ENCODE results near the gene MVB12B. TPM values are rescaled to one million over a fixed set of nuclear protein-coding genes. Genes with fewer than 3 reads are reported as not detected.

The MVB12B gene
- total RNA-seq, 2 donors from 2014 or later = 10.4 to 13.9 TPM

DNA sequence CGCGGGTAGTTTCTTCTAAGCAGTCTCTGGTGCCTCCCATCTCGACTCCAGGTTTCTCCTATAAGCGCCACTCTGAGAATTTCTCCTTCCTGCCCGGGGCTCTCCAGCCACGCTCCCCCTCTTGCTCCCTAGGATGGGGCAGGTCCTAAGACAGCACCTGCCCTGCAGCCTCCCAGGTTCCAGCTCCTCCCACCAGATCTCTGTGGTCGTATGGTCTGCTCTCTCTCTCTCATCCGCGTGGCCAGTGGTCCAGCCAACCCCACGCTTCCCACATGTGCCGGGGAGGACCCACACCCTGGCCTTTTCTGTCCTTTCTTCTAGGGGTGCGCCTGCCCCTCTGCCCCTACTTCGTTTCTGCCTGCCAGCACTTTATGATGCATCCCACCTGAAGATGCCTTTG, 40.5 kb downstream of the MVB12B start:
- no peak for DNase-seq
- Mint-ChIP-seq H3K4me1 (peaks cover 15% of the 10 kb centered on the region), H3K27ac (peak overlapping the region; percentile 69), H3K4me3 (no peak overlapping the region), H3K27me3 (peaks cover 4% of the 10 kb centered on the region), H3K36me3 (ENCODE audit: low read depth) (peaks cover 15% of the 10 kb centered on the region)
- no peak for ATAC-seq
- no peaks in the 10 kb centered on the region for H3K9me3 ChIP-seq (ENCODE audit: control insufficient read depth, low read length, poor library complexity, severe bottlenecking)

DNA sequence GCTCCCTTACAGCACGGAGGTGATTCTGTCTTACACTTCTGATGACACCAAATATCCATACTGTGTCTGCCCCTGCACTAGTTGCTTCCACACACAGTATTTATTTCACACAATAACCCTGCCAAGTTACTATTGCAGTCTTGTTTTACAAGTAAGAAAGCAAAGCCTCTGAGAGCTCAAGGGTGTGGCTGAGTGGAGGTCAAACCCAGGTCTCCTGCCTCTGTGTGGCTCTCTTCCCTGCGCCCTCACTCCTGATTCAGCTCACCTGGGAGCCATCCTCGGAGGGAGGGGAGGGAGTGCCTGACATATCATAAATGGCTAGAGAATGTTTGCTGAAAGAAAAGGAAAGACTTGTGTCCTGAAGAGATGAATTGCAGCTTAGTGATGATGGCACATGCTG, 41.0 kb downstream of the MVB12B start:
- Mint-ChIP-seq H3K4me1 (peaks cover 15% of the 10 kb centered on the region), H3K27ac (peak overlapping the region; percentile 69), H3K4me3 (no peak overlapping the region), H3K27me3 (peaks cover 4% of the 10 kb centered on the region), H3K36me3 (ENCODE audit: low read depth) (peaks cover 15% of the 10 kb centered on the region)
- H3K9me3 ChIP-seq (ENCODE audit: control insufficient read depth, low read length, poor library complexity, severe bottlenecking) = no peaks in the 10 kb centered on the region
- DNase-seq (no peak), ATAC-seq (no peak)

DNA sequence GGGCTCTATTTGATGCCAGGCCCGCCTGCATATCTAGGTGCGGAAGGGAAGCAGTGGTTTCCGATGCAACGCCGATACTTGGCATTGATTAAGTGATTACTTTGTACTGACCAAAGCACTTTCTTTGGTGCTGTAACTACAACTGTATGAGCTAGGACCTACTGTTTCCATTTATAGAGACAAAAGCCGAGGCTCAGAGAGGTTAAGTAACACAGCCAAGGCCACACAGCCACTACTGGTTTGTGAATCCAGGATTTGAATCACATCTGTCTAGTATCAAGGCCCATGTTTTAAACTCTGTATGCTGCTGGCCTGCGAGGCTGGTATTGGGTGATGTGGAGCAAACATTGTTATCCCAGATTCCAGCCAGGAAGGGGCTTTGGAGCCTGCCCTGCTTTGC, 41.4 kb downstream of the MVB12B start:
- Mint-ChIP-seq H3K27me3 (peaks cover 4% of the 10 kb centered on the region), H3K4me3 (no peak overlapping the region), H3K36me3 (ENCODE audit: low read depth) (peaks cover 15% of the 10 kb centered on the region), H3K27ac (no peak overlapping the region), H3K4me1 (peaks cover 15% of the 10 kb centered on the region)
- DNase-seq (no peak), ATAC-seq (no peak)
- H3K9me3 ChIP-seq (ENCODE audit: control insufficient read depth, low read length, poor library complexity, severe bottlenecking) = no peaks in the 10 kb centered on the region

DNA sequence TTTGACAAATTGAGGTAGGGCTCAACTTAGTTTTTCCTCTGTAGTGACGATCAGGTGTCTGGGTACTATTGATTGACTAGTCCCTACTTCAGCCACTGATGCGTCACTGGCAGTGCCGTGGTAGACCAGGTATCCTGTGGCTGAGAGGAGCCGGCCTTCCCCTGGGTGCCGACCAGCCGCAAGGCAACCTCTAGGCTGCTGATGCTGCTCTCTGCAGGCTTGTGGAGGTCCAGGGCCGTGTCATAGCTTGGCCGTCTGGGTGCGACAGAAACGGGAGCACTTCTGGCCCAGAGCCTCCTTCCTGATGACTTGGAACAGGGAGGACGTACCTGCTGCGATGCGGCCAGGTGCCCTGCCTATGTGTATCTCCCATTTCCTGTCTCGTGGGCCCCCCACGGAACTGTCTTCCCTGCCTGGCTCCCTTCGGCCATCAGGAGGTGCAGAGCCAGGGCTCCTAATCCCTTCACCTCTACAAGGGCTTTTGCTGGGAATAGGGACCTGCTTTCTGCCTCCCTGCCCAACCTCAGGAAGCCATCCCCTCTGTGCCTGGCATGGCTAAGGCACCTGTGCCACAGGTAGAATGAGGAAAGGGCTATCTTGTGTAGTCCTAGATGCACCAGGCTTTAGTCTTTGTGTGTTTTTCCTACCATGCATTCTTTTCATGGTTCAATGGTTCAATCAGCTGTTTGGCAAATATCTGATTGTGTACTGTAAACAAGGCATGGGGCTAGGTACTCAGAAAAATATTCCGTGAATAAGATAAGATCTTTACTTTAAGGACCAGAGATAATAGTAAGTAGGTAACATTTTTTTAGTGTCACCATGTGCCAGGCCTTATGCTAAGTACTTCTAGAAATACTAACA, 44.6 kb downstream of the MVB12B start:
- DNase-seq (no peak), ATAC-seq (no peak)
- Mint-ChIP-seq H3K27ac (no peak overlapping the region), H3K36me3 (ENCODE audit: low read depth) (peaks cover 11% of the 10 kb centered on the region), H3K27me3 (peaks cover 4% of the 10 kb centered on the region), H3K4me3 (no peak overlapping the region), H3K4me1 (peaks cover 26% of the 10 kb centered on the region)
- no peaks in the 10 kb centered on the region for H3K9me3 ChIP-seq (ENCODE audit: control insufficient read depth, low read length, poor library complexity, severe bottlenecking)

GRCh38 chr9:126372716-126373115, 46.1 kb downstream of the MVB12B start:
- DNase-seq (no peak), ATAC-seq (no peak)
- H3K4me3 Mint-ChIP-seq = peak overlapping the region; percentile 52
- H3K4me1 Mint-ChIP-seq = peaks cover 20% of the 10 kb centered on the region
- H3K9me3 ChIP-seq (ENCODE audit: control insufficient read depth, low read length, poor library complexity, severe bottlenecking) = no peaks in the 10 kb centered on the region
- peaks cover 2% of the 10 kb centered on the region for H3K36me3 Mint-ChIP-seq (ENCODE audit: low read depth)
- no peak overlapping the region for H3K27ac Mint-ChIP-seq
- H3K27me3 Mint-ChIP-seq = no peaks in the 10 kb centered on the region

DNA sequence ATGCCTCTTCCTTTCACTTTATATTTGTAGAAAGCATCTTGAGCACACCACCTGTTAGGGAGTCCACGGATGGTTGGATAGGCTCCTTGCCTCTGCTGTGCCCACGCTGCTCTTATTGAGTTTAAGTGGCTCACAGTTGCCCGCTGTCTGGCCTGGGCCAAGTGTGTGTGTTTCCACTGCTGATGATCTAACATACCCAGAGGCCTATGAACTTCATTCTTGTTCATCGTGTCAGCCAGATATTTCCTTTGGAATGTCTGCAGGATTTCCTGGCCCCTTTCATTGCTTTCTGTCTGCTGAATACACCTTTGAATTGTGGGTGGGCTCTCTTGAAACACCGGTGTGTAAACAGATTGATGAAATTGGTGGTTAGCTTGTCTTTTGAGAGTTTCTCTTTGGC, 46.6 kb downstream of the MVB12B start:
- DNase-seq (no peak), ATAC-seq (no peak)
- H3K27ac Mint-ChIP-seq = no peak overlapping the region
- H3K4me1 Mint-ChIP-seq = peaks cover 20% of the 10 kb centered on the region
- H3K9me3 ChIP-seq (ENCODE audit: control insufficient read depth, low read length, poor library complexity, severe bottlenecking) = no peaks in the 10 kb centered on the region
- peaks cover 2% of the 10 kb centered on the region for H3K36me3 Mint-ChIP-seq (ENCODE audit: low read depth)
- H3K4me3 Mint-ChIP-seq = no peak overlapping the region
- no peaks in the 10 kb centered on the region for H3K27me3 Mint-ChIP-seq

GRCh38 chr9:126374366-126374781, 47.7 kb downstream of the MVB12B start:
- Mint-ChIP-seq H3K4me1 (peaks cover 23% of the 10 kb centered on the region), H3K27me3 (no peaks in the 10 kb centered on the region), H3K27ac (peak overlapping the region; percentile 32), H3K4me3 (no peak overlapping the region), H3K36me3 (ENCODE audit: low read depth) (peaks cover 5% of the 10 kb centered on the region)
- no peak for DNase-seq
- ATAC-seq = no peak
- H3K9me3 ChIP-seq (ENCODE audit: control insufficient read depth, low read length, poor library complexity, severe bottlenecking) = no peaks in the 10 kb centered on the region

DNA sequence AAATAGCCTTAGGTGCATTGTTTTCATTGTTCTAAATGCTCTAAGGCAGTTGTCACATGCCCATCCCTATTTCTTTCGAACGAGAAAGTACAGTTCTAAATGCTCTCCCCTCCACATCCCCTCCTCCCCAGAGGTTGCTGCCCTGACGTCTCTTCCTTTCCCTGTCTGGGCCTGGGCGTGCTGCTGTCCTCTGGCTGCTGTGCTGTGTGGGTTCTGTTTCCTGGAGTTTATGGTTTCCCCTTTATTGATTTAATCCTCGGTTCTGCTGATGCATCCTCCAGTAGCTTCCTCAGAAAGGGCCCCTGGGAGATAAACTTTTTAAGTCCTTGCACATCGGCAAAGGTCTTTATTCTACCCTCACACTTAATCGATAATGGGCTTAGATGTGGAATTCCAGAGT, 48.8 kb downstream of the MVB12B start:
- peak overlapping the region; percentile 72 for H3K4me3 Mint-ChIP-seq
- no peaks in the 10 kb centered on the region for H3K27me3 Mint-ChIP-seq
- ATAC-seq (peak; percentile 28), DNase-seq (no peak)
- H3K9me3 ChIP-seq (ENCODE audit: control insufficient read depth, low read length, poor library complexity, severe bottlenecking) = no peaks in the 10 kb centered on the region
- H3K4me1 Mint-ChIP-seq = peaks cover 23% of the 10 kb centered on the region
- H3K27ac Mint-ChIP-seq = no peak overlapping the region
- H3K36me3 Mint-ChIP-seq (ENCODE audit: low read depth) = peaks cover 5% of the 10 kb centered on the region

GRCh38 chr9:126376311-126377175, 49.9 kb downstream of the MVB12B start:
- Mint-ChIP-seq H3K4me3 (no peak overlapping the region), H3K27ac (peak overlapping the region; percentile 45), H3K4me1 (peaks cover 23% of the 10 kb centered on the region), H3K27me3 (no peaks in the 10 kb centered on the region), H3K36me3 (ENCODE audit: low read depth) (peaks cover 5% of the 10 kb centered on the region)
- H3K9me3 ChIP-seq (ENCODE audit: control insufficient read depth, low read length, poor library complexity, severe bottlenecking) = no peaks in the 10 kb centered on the region
- ATAC-seq (no peak), DNase-seq (no peak)

GRCh38 chr9:126377176-126377509, 50.5 kb downstream of the MVB12B start:
- H3K9me3 ChIP-seq (ENCODE audit: control insufficient read depth, low read length, poor library complexity, severe bottlenecking) = no peaks in the 10 kb centered on the region
- no peak for ATAC-seq
- H3K4me3 Mint-ChIP-seq = no peak overlapping the region
- H3K27ac Mint-ChIP-seq = peak overlapping the region; percentile 45
- peaks cover 20% of the 10 kb centered on the region for H3K4me1 Mint-ChIP-seq
- DNase-seq = no peak
- peaks cover 3% of the 10 kb centered on the region for H3K36me3 Mint-ChIP-seq (ENCODE audit: low read depth)
- no peaks in the 10 kb centered on the region for H3K27me3 Mint-ChIP-seq

- H3K36me3 Mint-ChIP-seq (ENCODE audit: low read depth) = peaks cover 3% of the 10 kb centered on the region
- H3K27ac Mint-ChIP-seq = no peak overlapping the region
- no peak for ATAC-seq
- DNase-seq = no peak
- H3K9me3 ChIP-seq (ENCODE audit: control insufficient read depth, low read length, poor library complexity, severe bottlenecking) = no peaks in the 10 kb centered on the region
- H3K4me3 Mint-ChIP-seq = no peak overlapping the region
- H3K27me3 Mint-ChIP-seq = no peaks in the 10 kb centered on the region
- peaks cover 20% of the 10 kb centered on the region for H3K4me1 Mint-ChIP-seq
These were observed 50.9 kb downstream of the MVB12B start for GRCh38 chr9:126377536-126377935.

GRCh38 chr9:126378761-126379160, 52.1 kb downstream of the MVB12B start:
- Mint-ChIP-seq H3K27me3 (no peaks in the 10 kb centered on the region), H3K4me3 (no peak overlapping the region), H3K36me3 (ENCODE audit: low read depth) (peaks cover 7% of the 10 kb centered on the region), H3K27ac (no peak overlapping the region), H3K4me1 (peaks cover 23% of the 10 kb centered on the region)
- H3K9me3 ChIP-seq (ENCODE audit: control insufficient read depth, low read length, poor library complexity, severe bottlenecking) = no peaks in the 10 kb centered on the region
- ATAC-seq = no peak
- DNase-seq = no peak

- no peaks in the 10 kb centered on the region for H3K27me3 Mint-ChIP-seq
- no peak for DNase-seq
These were observed 53.2 kb downstream of the MVB12B start for GRCh38 chr9:126379661-126380360.

More at GRCh38 chr9:126379661-126380360, 53.2 kb downstream of the MVB12B start:
- H3K36me3 Mint-ChIP-seq (ENCODE audit: low read depth) = peaks cover 7% of the 10 kb centered on the region
- no peak overlapping the region for H3K27ac Mint-ChIP-seq
- H3K9me3 ChIP-seq (ENCODE audit: control insufficient read depth, low read length, poor library complexity, severe bottlenecking) = no peaks in the 10 kb centered on the region
- no peak overlapping the region for H3K4me3 Mint-ChIP-seq
- peaks cover 19% of the 10 kb centered on the region for H3K4me1 Mint-ChIP-seq
- no peak for ATAC-seq

All from T-helper 17 cell (primary cell).